Liver (tissue), 9 donors: Measurements from ENCODE around the gene SLC35E1. TPM values are rescaled to one million over a fixed set of nuclear protein-coding genes. Genes with fewer than 3 reads are reported as not detected.

Experiments
- DNase-seq: peaks from one replicate; pipeline ENCODE4 v3.0.0-alpha.2; 2017; ENCODE audit warnings: low spot score
- H3K27ac ChIP-seq, 2 donors: one replicate each; pipeline ENCODE4 v1.7.0; 2013; ENCODE audit warnings: inconsistent platforms in 2 of 2, low read length in 2 of 2, control low read depth in 1 of 2, low read depth in 1 of 2, mild to moderate bottlenecking in 1 of 2
- H3K27me3 ChIP-seq, 4 donors: one replicate each; pipeline versions ENCODE4 v1.6.1 to v1.7.0; 2013; ENCODE audit warnings: low read length in 3 of 4, inconsistent platforms in 1 of 4, mild to moderate bottlenecking in 1 of 4, moderate library complexity in 1 of 4; ENCODE audit not compliant: control insufficient read depth in 4 of 4, insufficient read depth in 4 of 4
- H3K36me3 ChIP-seq, 4 donors: one replicate each; pipeline versions ENCODE4 v1.6.1 to v1.7.0; 2013; ENCODE audit warnings: low read length in 3 of 4, mild to moderate bottlenecking in 3 of 4, low read depth in 1 of 4, moderate library complexity in 1 of 4; ENCODE audit not compliant: control insufficient read depth in 4 of 4, insufficient read depth in 3 of 4
- H3K4me1 ChIP-seq, 4 donors: one replicate each; pipeline versions ENCODE4 v1.6.1 to v1.7.0; 2013; ENCODE audit warnings: low read length in 3 of 4, mild to moderate bottlenecking in 3 of 4, moderate library complexity in 1 of 4; ENCODE audit not compliant: control insufficient read depth in 4 of 4, insufficient read depth in 4 of 4
- H3K4me3 ChIP-seq, 3 donors: one replicate each; pipeline versions ENCODE4 v1.6.1 to v1.7.0; 2013; ENCODE audit warnings: low read length in 3 of 3, control low read depth in 1 of 3, low read depth in 1 of 3, mild to moderate bottlenecking in 1 of 3
- H3K9ac ChIP-seq, 2 donors: one replicate each; pipeline ENCODE4 v1.7.0; 2013; ENCODE audit warnings: low read length in 2 of 2, mild to moderate bottlenecking in 2 of 2, moderate library complexity in 2 of 2, control low read depth in 1 of 2, low read depth in 1 of 2
- H3K9me3 ChIP-seq, 4 donors: one replicate each; pipeline versions ENCODE4 v1.6.1 to v1.7.0; 2013; ENCODE audit warnings: low read length in 3 of 4; ENCODE audit not compliant: control insufficient read depth in 4 of 4
- CTCF ChIP-seq: fragments of 150-350 bp; IDR thresholded peaks from 2 replicates; pipeline ENCODE4 v1.5.1; 2017; ENCODE audit warnings: improper control_type of control experiment, low read depth, low read length; ENCODE audit not compliant: missing input control
- FOXA1 ChIP-seq: IDR thresholded peaks from 2 replicates; pipeline ENCODE4 v1.6.1; 2016; ENCODE audit warnings: antibody characterized with exemption
- FOXA2 ChIP-seq: IDR thresholded peaks from 2 replicates; pipeline ENCODE4 v1.6.1; 2016; ENCODE audit warnings: antibody characterized with exemption
- GABPA ChIP-seq, 2 donors: IDR thresholded peaks in 1 of 2; conservative IDR thresholded peaks in 1 of 2; 2 replicates each; pipeline ENCODE4 v1.6.1; 2016; ENCODE audit warnings: antibody characterized with exemption in 2 of 2, mild to moderate bottlenecking in 1 of 2, moderate library complexity in 1 of 2
- HNF4A ChIP-seq, 2 donors: conservative IDR thresholded peaks; 2 replicates each; pipeline ENCODE4 v1.6.1; 2016; ENCODE audit warnings: antibody characterized with exemption in 2 of 2, mild to moderate bottlenecking in 2 of 2
- HNF4G ChIP-seq: IDR thresholded peaks from 2 replicates; pipeline ENCODE4 v1.6.1; 2016; ENCODE audit warnings: antibody characterized with exemption
- JUND ChIP-seq, 2 donors: IDR thresholded peaks; 2 replicates each; pipeline ENCODE4 v1.6.1; 2016; ENCODE audit warnings: antibody characterized with exemption in 2 of 2
- MAX ChIP-seq: IDR thresholded peaks from 2 replicates; pipeline ENCODE4 v1.6.1; 2016; ENCODE audit warnings: antibody characterized with exemption
- RAD21 ChIP-seq, 2 donors: IDR thresholded peaks; 2 replicates each; pipeline ENCODE4 v1.6.1; 2016; ENCODE audit warnings: antibody characterized with exemption in 2 of 2, mild to moderate bottlenecking in 2 of 2
- REST ChIP-seq: IDR thresholded peaks from 2 replicates; pipeline ENCODE4 v1.6.1; 2016; ENCODE audit warnings: antibody characterized with exemption, mild to moderate bottlenecking
- RXRA ChIP-seq, 2 donors: IDR thresholded peaks; 2 replicates each; pipeline ENCODE4 v1.6.1; 2017 to 2018; ENCODE audit warnings: antibody characterized with exemption in 2 of 2, mild to moderate bottlenecking in 1 of 2
- SP1 ChIP-seq: IDR thresholded peaks from 2 replicates; pipeline ENCODE4 v1.6.1; 2018; ENCODE audit warnings: antibody characterized with exemption, mild to moderate bottlenecking
- TAF1 ChIP-seq: conservative IDR thresholded peaks from 2 replicates; pipeline ENCODE4 v1.6.1; 2016; ENCODE audit warnings: antibody characterized with exemption, mild to moderate bottlenecking
- ZBTB33 ChIP-seq: IDR thresholded peaks from 2 replicates; pipeline ENCODE4 v1.6.1; 2016; ENCODE audit warnings: antibody characterized with exemption
- WGBS: extraction: QIAGEN DNeasy Blood & Tissue Kit; methylation state at CpG from one replicate; pipeline ENCODE4 v1.1.7; 2013; 5-methylcytosine and 5-hydroxymethylcytosine counted together
- polyA plus RNA-seq, 2 donors: library from polyadenylated mRNA; stranded (reverse) in 1 of 2; unstranded in 1 of 2; fragments of 200-250 nt in 1 of 2; fragments of >200 nt in 1 of 2; fragmentation: Nextera tagmentation in 1 of 2; extraction: Ambion mirVana in 1 of 2; gene quantifications; one replicate each; pipeline versions ENCODE4 v1.2.1 to v1.2.3, GENCODE V29; 2013 to 2015
- total RNA-seq, 2 donors: library from RNA; depleted of rRNA; stranded (reverse); fragments of >200 nt; gene quantifications; one replicate each; pipeline ENCODE4 v1.2.3, GENCODE V29; 2014
- donor health status: healthy.
- donor health status: healthy.
- donor health status: healthy.
- donor health status: healthy.
- donor health status: healthy.

The SLC35E1 gene
- total and polyA plus RNA-seq, 4 donors, result 11.2 to 20.5 (median 12.1) TPM

GRCh38 chr19:16564842-16565241, 7.4 kb downstream of the SLC35E1 start:
- no peaks in the 10 kb centered on the region for H3K9me3 ChIP-seq
- no peaks in the 10 kb centered on the region for H3K4me1 ChIP-seq
- H3K27me3 ChIP-seq, result no peaks in the 10 kb centered on the region
- H3K4me3 ChIP-seq, result no peak overlapping the region
- H3K27ac ChIP-seq, result no peak overlapping the region
- no peak for TF ChIP-seq FOXA2
- TF ChIP-seq MAX, result no peak
- TF ChIP-seq ZBTB33, result no peak
- no peak for TF ChIP-seq GABPA (IDR thresholded peaks at IDR 0.05 in 1 of 2, conservative IDR thresholded peaks at IDR 0.05 in 1 of 2)
- no peak for TF ChIP-seq REST
- TF ChIP-seq TAF1, result no peak
- no peak for TF ChIP-seq JUND (IDR thresholded peaks at IDR 0.05)
- no peak for TF ChIP-seq HNF4G
- TF ChIP-seq RXRA (IDR thresholded peaks at IDR 0.05), result no peak
- no peak for TF ChIP-seq FOXA1
- no peak for DNase-seq
- H3K9ac ChIP-seq, result no peak overlapping the region
- WGBS, result 82% methylated on average over 7 of the region's 7 CpGs
- peaks cover 14 to 57% (median 35%) of the 10 kb centered on the region in 4 donors for H3K36me3 ChIP-seq

GRCh38 chr19:16562608-16563025, 9.6 kb downstream of the SLC35E1 start:
- WGBS, result 97% methylated on average over 6 of the region's 6 CpGs
- no peak overlapping the region for H3K4me3 ChIP-seq

GRCh38 chr19:16561382-16561781, 10.8 kb downstream of the SLC35E1 start:
- H3K9ac ChIP-seq, result no peak overlapping the region
- DNase-seq, result no peak
- no peaks in the 10 kb centered on the region for H3K4me1 ChIP-seq
- no peaks in the 10 kb centered on the region for H3K9me3 ChIP-seq
- no peak overlapping the region for H3K4me3 ChIP-seq
- H3K36me3 ChIP-seq, result peaks cover 14 to 47% (median 32%) of the 10 kb centered on the region in 4 donors
- no peak overlapping the region for H3K27ac ChIP-seq
- H3K27me3 ChIP-seq, result no peaks in the 10 kb centered on the region
- WGBS, result 94% methylated on average over 8 of the region's 8 CpGs
- TF ChIP-seq HNF4G (no peak), TAF1 (no peak), GABPA (IDR thresholded peaks at IDR 0.05 in 1 of 2, conservative IDR thresholded peaks at IDR 0.05 in 1 of 2) (no peak), CTCF (no peak), RAD21 (IDR thresholded peaks at IDR 0.05) (no peak), FOXA2 (no peak), ZBTB33 (no peak), SP1 (no peak), HNF4A (conservative IDR thresholded peaks at IDR 0.05) (no peak), RXRA (IDR thresholded peaks at IDR 0.05) (no peak), MAX (no peak)

More at GRCh38 chr19:16562608-16563025, 9.6 kb downstream of the SLC35E1 start:
- Histone ChIP-seq H3K9me3 (no peaks in the 10 kb centered on the region), H3K27ac (no peak overlapping the region), H3K4me1 (no peaks in the 10 kb centered on the region), H3K36me3 (peaks cover 13 to 57% (median 37%) of the 10 kb centered on the region in 4 donors), H3K27me3 (no peaks in the 10 kb centered on the region), H3K9ac (no peak overlapping the region)
- no peak for TF ChIP-seq FOXA1
- DNase-seq, result no peak
